Muscle layer of colon (tissue), 2 donors: ENCODE results near the gene RPTOR.

ENCODE experiments used
- H3K27ac ChIP-seq: one replicate; pipeline ENCODE4 v1.7.0; 2013; ENCODE audit warnings: low read depth, mild to moderate bottlenecking, low read length, moderate library complexity
- H3K27me3 ChIP-seq, 2 donors: one replicate each; pipeline ENCODE4 v1.7.0; 2013; ENCODE audit warnings: low read length in 2 of 2, mild to moderate bottlenecking in 2 of 2; ENCODE audit not compliant: insufficient read depth in 2 of 2, control insufficient read depth in 1 of 2
- H3K36me3 ChIP-seq: one replicate; pipeline ENCODE4 v1.7.0; 2013; ENCODE audit warnings: mild to moderate bottlenecking, low read length; ENCODE audit not compliant: insufficient read depth
- H3K4me1 ChIP-seq: one replicate; pipeline ENCODE4 v1.7.0; 2013; ENCODE audit warnings: mild to moderate bottlenecking, low read length; ENCODE audit not compliant: insufficient read depth
- H3K4me3 ChIP-seq, 2 donors: one replicate each; pipeline ENCODE4 v1.7.0; 2013; ENCODE audit warnings: low read length in 2 of 2, low read depth in 1 of 2, mild to moderate bottlenecking in 1 of 2, moderate library complexity in 1 of 2
- H3K9ac ChIP-seq: one replicate; pipeline ENCODE4 v1.7.0; 2013; ENCODE audit warnings: low read length
- H3K9me3 ChIP-seq: one replicate; pipeline ENCODE4 v1.7.0; 2013; ENCODE audit warnings: mild to moderate bottlenecking, low read length
- donor health status: abdominal sarcoma.
- donor health status: Adenocarcinoma of cecum.

The RPTOR gene

GRCh38 chr17:80643326-80644099 lies 98.9 kb downstream of the RPTOR start:
- Histone ChIP-seq H3K36me3 (no peaks in the 10 kb centered on the region), H3K4me3 (no peak overlapping the region), H3K4me1 (no peaks in the 10 kb centered on the region), H3K27me3 (no peaks in the 10 kb centered on the region), H3K9ac (no peak overlapping the region), H3K27ac (no peak overlapping the region), H3K9me3 (no peaks in the 10 kb centered on the region)

DNA sequence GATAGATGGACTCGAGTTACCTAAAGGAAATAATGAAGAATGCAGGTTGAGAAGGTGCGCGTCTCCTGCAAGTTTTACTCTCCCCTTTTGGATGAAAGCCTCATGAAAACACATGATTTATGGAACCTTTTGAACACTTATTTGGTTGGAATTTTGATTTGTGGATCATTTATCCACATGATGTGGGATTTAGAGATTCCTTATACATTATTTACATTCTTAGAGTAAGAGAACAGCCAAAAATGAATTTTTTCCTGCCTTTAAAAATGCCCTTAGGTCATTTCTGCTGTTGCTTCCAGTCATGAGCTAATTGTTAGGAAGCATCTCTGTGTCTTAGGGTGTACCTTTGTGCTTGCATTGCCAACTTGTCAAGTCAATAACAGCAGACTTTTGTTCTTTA lies 99.9 kb downstream of the RPTOR start:
- Histone ChIP-seq H3K9ac (no peak overlapping the region), H3K4me1 (no peaks in the 10 kb centered on the region), H3K4me3 (no peak overlapping the region), H3K9me3 (no peaks in the 10 kb centered on the region), H3K27me3 (no peaks in the 10 kb centered on the region), H3K27ac (no peak overlapping the region), H3K36me3 (no peaks in the 10 kb centered on the region)

GRCh38 chr17:80645706-80646325 lies 101.2 kb downstream of the RPTOR start:
- no peaks in the 10 kb centered on the region for H3K9me3 ChIP-seq
- H3K36me3 ChIP-seq: no peaks in the 10 kb centered on the region
- no peak overlapping the region for H3K9ac ChIP-seq
- H3K27ac ChIP-seq: no peak overlapping the region
- H3K4me1 ChIP-seq: no peaks in the 10 kb centered on the region
- no peak overlapping the region for H3K4me3 ChIP-seq
- H3K27me3 ChIP-seq: no peaks in the 10 kb centered on the region

DNA sequence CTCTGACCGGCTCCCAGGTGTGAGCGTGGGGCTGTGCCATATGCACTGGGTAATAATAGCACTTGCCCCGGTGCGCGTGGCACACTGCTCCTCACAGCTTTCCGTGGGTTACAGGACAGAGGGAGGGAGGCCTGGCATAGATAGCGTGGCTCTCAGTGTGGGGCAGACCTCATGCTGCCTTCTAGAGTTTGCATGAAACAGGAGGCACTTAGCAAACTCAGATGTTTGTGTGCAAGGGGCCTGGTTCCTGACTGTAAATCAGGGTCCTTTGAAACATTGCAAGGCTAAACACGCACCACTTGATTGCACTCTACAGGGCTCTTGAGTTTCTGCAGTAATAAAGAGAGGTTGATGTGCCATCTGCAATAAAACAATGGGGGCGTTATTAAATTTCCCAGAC lies 101.7 kb downstream of the RPTOR start:
- Histone ChIP-seq H3K9ac (no peak overlapping the region), H3K27me3 (no peaks in the 10 kb centered on the region), H3K4me3 (no peak overlapping the region), H3K27ac (no peak overlapping the region), H3K4me1 (no peaks in the 10 kb centered on the region), H3K36me3 (no peaks in the 10 kb centered on the region), H3K9me3 (no peaks in the 10 kb centered on the region)

DNA sequence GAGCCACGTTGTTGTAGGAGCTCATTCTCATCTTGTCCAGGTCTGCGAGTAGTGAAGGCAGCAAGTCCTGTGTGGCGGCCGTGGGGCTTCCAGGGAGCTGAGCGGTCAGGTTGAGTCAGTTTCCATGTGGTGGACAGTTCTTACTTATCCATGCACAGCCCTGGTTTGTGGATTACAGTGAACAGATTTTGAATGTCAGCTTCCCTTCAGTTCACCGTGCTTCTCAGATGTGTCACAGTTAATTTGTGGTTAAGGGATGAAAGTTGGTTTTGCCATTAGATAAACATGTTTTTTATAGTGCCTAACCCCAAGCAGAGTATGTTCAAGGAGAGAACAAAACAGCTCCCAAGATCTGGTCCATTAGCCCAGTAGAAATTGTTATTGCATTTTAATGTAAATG lies 103.1 kb downstream of the RPTOR start:
- Histone ChIP-seq H3K4me1 (no peaks in the 10 kb centered on the region), H3K9me3 (no peaks in the 10 kb centered on the region), H3K9ac (no peak overlapping the region), H3K27ac (no peak overlapping the region), H3K4me3 (no peak overlapping the region), H3K27me3 (no peaks in the 10 kb centered on the region), H3K36me3 (no peaks in the 10 kb centered on the region)

DNA sequence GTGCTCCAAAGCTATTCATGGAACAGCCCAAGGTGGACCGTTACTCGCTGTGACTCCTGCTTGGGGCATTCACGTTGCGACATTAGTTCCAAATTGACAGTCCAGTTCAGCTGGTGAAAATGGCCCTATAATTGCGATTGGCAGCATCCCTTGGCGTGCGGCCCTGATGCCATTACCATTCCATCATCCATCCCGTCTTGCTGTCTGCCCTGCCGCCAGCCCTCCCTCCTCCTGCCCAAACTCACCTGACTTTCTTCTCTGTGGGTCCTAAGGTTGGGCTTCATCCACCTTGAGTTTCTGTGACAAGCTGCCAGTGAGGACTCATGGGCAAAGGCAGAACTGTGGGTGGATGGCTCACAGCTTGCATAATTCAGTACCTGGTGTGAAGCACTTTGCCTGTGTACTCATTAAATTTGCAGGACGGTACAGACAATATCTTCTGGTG lies 104.6 kb downstream of the RPTOR start:
- no peaks in the 10 kb centered on the region for H3K36me3 ChIP-seq
- H3K27me3 ChIP-seq: no peaks in the 10 kb centered on the region
- H3K4me3 ChIP-seq: no peak overlapping the region
- no peaks in the 10 kb centered on the region for H3K9me3 ChIP-seq
- H3K4me1 ChIP-seq: no peaks in the 10 kb centered on the region
- H3K9ac ChIP-seq: no peak overlapping the region
- no peak overlapping the region for H3K27ac ChIP-seq

GRCh38 chr17:80649672-80650330 lies 105.2 kb downstream of the RPTOR start:
- H3K36me3 ChIP-seq: no peaks in the 10 kb centered on the region
- no peak overlapping the region for H3K9ac ChIP-seq
- no peaks in the 10 kb centered on the region for H3K9me3 ChIP-seq
- no peak overlapping the region for H3K4me3 ChIP-seq
- no peaks in the 10 kb centered on the region for H3K27me3 ChIP-seq
- no peaks in the 10 kb centered on the region for H3K4me1 ChIP-seq
- H3K27ac ChIP-seq: no peak overlapping the region

DNA sequence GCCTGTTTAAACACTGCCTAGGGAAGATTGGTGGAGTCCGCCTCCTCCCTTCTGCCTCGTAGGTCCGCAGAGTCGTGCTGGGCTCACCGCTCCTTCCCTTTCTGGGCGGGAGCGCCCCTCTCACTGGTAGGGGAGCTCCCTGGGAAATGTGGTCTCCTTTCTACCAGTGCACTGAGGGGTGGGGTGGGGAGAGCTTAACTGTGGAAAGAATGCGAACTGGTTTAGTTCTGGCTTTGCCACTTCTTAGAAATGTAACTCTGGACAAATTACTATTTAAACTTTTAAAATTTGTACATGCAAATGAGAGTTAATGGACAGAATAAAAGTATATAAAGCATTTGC lies 105.7 kb downstream of the RPTOR start:
- no peaks in the 10 kb centered on the region for H3K4me1 ChIP-seq
- H3K27me3 ChIP-seq: no peaks in the 10 kb centered on the region
- no peaks in the 10 kb centered on the region for H3K9me3 ChIP-seq
- H3K36me3 ChIP-seq: no peaks in the 10 kb centered on the region
- H3K4me3 ChIP-seq: no peak overlapping the region
- no peak overlapping the region for H3K9ac ChIP-seq
- no peak overlapping the region for H3K27ac ChIP-seq

- H3K36me3 ChIP-seq: no peaks in the 10 kb centered on the region
- no peaks in the 10 kb centered on the region for H3K4me1 ChIP-seq
- no peak overlapping the region for H3K27ac ChIP-seq
Measured at GRCh38 chr17:80650751-80651518, 106.3 kb downstream of the RPTOR start.

GRCh38 chr17:80652756-80653330 lies 108.2 kb downstream of the RPTOR start:
- no peak overlapping the region for H3K4me3 ChIP-seq
- no peak overlapping the region for H3K27ac ChIP-seq
- H3K4me1 ChIP-seq: no peaks in the 10 kb centered on the region
- no peak overlapping the region for H3K9ac ChIP-seq
- H3K36me3 ChIP-seq: no peaks in the 10 kb centered on the region
- H3K9me3 ChIP-seq: no peaks in the 10 kb centered on the region
- H3K27me3 ChIP-seq: no peaks in the 10 kb centered on the region

More at GRCh38 chr17:80650751-80651518, 106.3 kb downstream of the RPTOR start:
- Histone ChIP-seq H3K9me3 (no peaks in the 10 kb centered on the region), H3K4me3 (no peak overlapping the region), H3K27me3 (no peaks in the 10 kb centered on the region), H3K9ac (no peak overlapping the region)

GRCh38 chr17:80653856-80654255 lies 109.2 kb downstream of the RPTOR start:
- no peak overlapping the region for H3K4me3 ChIP-seq
- H3K27me3 ChIP-seq: no peaks in the 10 kb centered on the region
- no peak overlapping the region for H3K9ac ChIP-seq
- no peak overlapping the region for H3K27ac ChIP-seq
- H3K9me3 ChIP-seq: no peaks in the 10 kb centered on the region
- H3K36me3 ChIP-seq: no peaks in the 10 kb centered on the region
- no peaks in the 10 kb centered on the region for H3K4me1 ChIP-seq
